Upper lobe of left lung (tissue), 6 donors: ENCODE measurements around the gene TPD52L1. TPM values are rescaled to one million over a fixed set of nuclear protein-coding genes. Genes with fewer than 3 reads are reported as not detected.

Experiments used
- ATAC-seq, 2 donors: fragments of 200-7000 bp; cut with Tn5 transposase; one replicate each; pipeline ENCODE4 v1.9.1; 2022; ENCODE audit warnings: mild to moderate bottlenecking in 2 of 2, moderate library complexity in 2 of 2; ENCODE audit not compliant: low FRiP score in 2 of 2
- DNase-seq, 2 donors: peaks; one replicate each; pipeline ENCODE4 v3.0.0-alpha.2; 2019 to 2020
- H3K27ac ChIP-seq, 4 donors: fragments of 200-600 bp; sonication (generic); one replicate each; pipeline ENCODE4 v1.5.1; 2016 to 2019
- H3K27me3 ChIP-seq, 4 donors: fragments of 200-600 bp; sonication (generic); one replicate each; pipeline ENCODE4 v1.5.1; 2017 to 2019
- H3K36me3 ChIP-seq, 4 donors: fragments of 200-600 bp; sonication (generic); one replicate each; pipeline ENCODE4 v1.5.1; 2016 to 2019
- H3K4me1 ChIP-seq, 4 donors: fragments of 200-600 bp; sonication (generic); one replicate each; pipeline ENCODE4 v1.5.1; 2018 to 2019
- H3K4me3 ChIP-seq, 4 donors: fragments of 200-600 bp; sonication (generic); one replicate each; pipeline ENCODE4 v1.5.1; 2017 to 2019; ENCODE audit warnings: mild to moderate bottlenecking in 2 of 4, moderate library complexity in 1 of 4
- H3K9me3 ChIP-seq, 4 donors: fragments of 200-600 bp; sonication (generic); one replicate each; pipeline ENCODE4 v1.5.1; 2018 to 2019
- CTCF ChIP-seq, 6 experiments: fragments of 450-650 bp in 4 of 6; fragments of 200-600 bp in 2 of 6; sonication (generic) in 2 of 6; IDR thresholded peaks; one replicate each; pipeline ENCODE4 v1.5.1; 2016 to 2019; ENCODE audit warnings: antibody characterized with exemption in 6 of 6
- EP300 ChIP-seq, 4 donors: sonication (generic); formaldehyde crosslinking; IDR thresholded peaks; one replicate each; pipeline ENCODE4 v1.5.1; 2017; ENCODE audit warnings: antibody characterized with exemption in 4 of 4, control low read depth in 2 of 4
- POLR2A ChIP-seq, 4 donors: fragments of 450-650 bp; IDR thresholded peaks; one replicate each; pipeline ENCODE4 v1.5.1; 2016 to 2017; ENCODE audit warnings: antibody characterized with exemption in 4 of 4, mild to moderate bottlenecking in 2 of 4
- POLR2AphosphoS5 ChIP-seq, 2 donors: sonication (generic); formaldehyde crosslinking; IDR thresholded peaks; one replicate each; pipeline ENCODE4 v1.5.1; 2017; ENCODE audit warnings: antibody characterized with exemption in 2 of 2
- WGBS, 2 donors: methylation state at CpG; one replicate each; pipeline ENCODE4 v1.1.5; 2017 to 2018; 5-methylcytosine and 5-hydroxymethylcytosine counted together
- total RNA-seq, 6 donors: library from RNA; depleted of rRNA in 4 of 6; stranded (reverse); fragments of >200 nt in 4 of 6; gene quantifications; one replicate each; pipeline versions ENCODE4 v1.1.0 to v1.2.1, GENCODE V29; 2016 to 2021
- donor health status: DM: no; HTN: no; CAD: no; lungs with moderate emphysema.
- donor health status: DM: no; HTN: yes; CAD: no; lungs with severe emphysema.

The TPD52L1 gene
- total RNA-seq, 6 donors from 2014 or later: 15.5 to 63.4 (median 32.2) TPM

GRCh38 chr6:125248136-125248535 lies 94.6 kb downstream of the TPD52L1 start:
- WGBS, 2 donors: 94 to 96% methylated on average over 7 of the region's 7 CpGs
- Histone ChIP-seq H3K4me3 (no peak overlapping the region), H3K4me1 (no peaks in the 10 kb centered on the region), H3K36me3 (no peaks in the 10 kb centered on the region), H3K27me3 (no peaks in the 10 kb centered on the region), H3K27ac (no peak overlapping the region), H3K9me3 (no peaks in the 10 kb centered on the region)
- ATAC-seq (no peak), DNase-seq (no peak)
- TF ChIP-seq CTCF (IDR thresholded peaks at IDR 0.05) (no peak), POLR2AphosphoS5 (IDR thresholded peaks at IDR 0.05) (no peak), EP300 (IDR thresholded peaks at IDR 0.05) (no peak), POLR2A (IDR thresholded peaks at IDR 0.05) (no peak)

- H3K4me1 ChIP-seq: no peaks in the 10 kb centered on the region
- no peaks in the 10 kb centered on the region for H3K36me3 ChIP-seq
- ATAC-seq: no peak
- WGBS, 2 donors: 84 to 100% methylated on average over 1 of the region's 1 CpG
- H3K27me3 ChIP-seq: no peaks in the 10 kb centered on the region
- TF ChIP-seq CTCF (IDR thresholded peaks at IDR 0.05): no peak
- no peak for DNase-seq
- H3K4me3 ChIP-seq: no peak overlapping the region
- H3K27ac ChIP-seq: no peak overlapping the region
- no peaks in the 10 kb centered on the region for H3K9me3 ChIP-seq
Observed at GRCh38 chr6:125250511-125250910, 96.9 kb downstream of the TPD52L1 start.

- no peak overlapping the region for H3K4me3 ChIP-seq
- no peaks in the 10 kb centered on the region for H3K27me3 ChIP-seq
- 53 to 57% methylated on average over 6 of the region's 6 CpGs for WGBS, 2 donors
- H3K36me3 ChIP-seq: no peaks in the 10 kb centered on the region
- TF ChIP-seq EP300 (IDR thresholded peaks at IDR 0.05) (no peak), CTCF (IDR thresholded peaks at IDR 0.05) (no peak), POLR2AphosphoS5 (IDR thresholded peaks at IDR 0.05) (no peak), POLR2A (IDR thresholded peaks at IDR 0.05) (no peak)
- no peaks in the 10 kb centered on the region for H3K4me1 ChIP-seq
- H3K27ac ChIP-seq: no peak overlapping the region
- DNase-seq (peak in 1 of 2 donors; percentile 37), ATAC-seq (no peak)
- no peaks in the 10 kb centered on the region for H3K9me3 ChIP-seq
Observed at GRCh38 chr6:125251516-125252220, 98.1 kb downstream of the TPD52L1 start.

- TF ChIP-seq POLR2AphosphoS5 (IDR thresholded peaks at IDR 0.05): no peak
- no peak for TF ChIP-seq EP300 (IDR thresholded peaks at IDR 0.05)
- no peak for TF ChIP-seq CTCF (IDR thresholded peaks at IDR 0.05)
- TF ChIP-seq POLR2A (IDR thresholded peaks at IDR 0.05): no peak
- Histone ChIP-seq H3K4me3 (no peak overlapping the region), H3K27me3 (no peaks in the 10 kb centered on the region), H3K36me3 (no peaks in the 10 kb centered on the region), H3K27ac (no peak overlapping the region), H3K9me3 (no peaks in the 10 kb centered on the region), H3K4me1 (no peaks in the 10 kb centered on the region)
- 87 to 92% methylated on average over 1 of the region's 1 CpG for WGBS, 2 donors
- DNase-seq (no peak), ATAC-seq (no peak)
Observed at GRCh38 chr6:125252891-125253290, 99.3 kb downstream of the TPD52L1 start.

- WGBS, 2 donors: 93 to 94% methylated on average over 2 of the region's 2 CpGs
- H3K36me3 ChIP-seq: no peaks in the 10 kb centered on the region
- H3K4me1 ChIP-seq: no peaks in the 10 kb centered on the region
- no peak for DNase-seq
- no peak overlapping the region for H3K27ac ChIP-seq
- ATAC-seq: no peak
- no peak for TF ChIP-seq POLR2A (IDR thresholded peaks at IDR 0.05)
- TF ChIP-seq EP300 (IDR thresholded peaks at IDR 0.05): no peak
- no peak for TF ChIP-seq POLR2AphosphoS5 (IDR thresholded peaks at IDR 0.05)
- no peak for TF ChIP-seq CTCF (IDR thresholded peaks at IDR 0.05)
- no peaks in the 10 kb centered on the region for H3K27me3 ChIP-seq
- no peak overlapping the region for H3K4me3 ChIP-seq
- H3K9me3 ChIP-seq: no peaks in the 10 kb centered on the region
Observed at GRCh38 chr6:125253881-125254280, 100.3 kb downstream of the TPD52L1 start.
